ENCODE results near the gene RNF144A. TPM values are rescaled to one million over a fixed set of nuclear protein-coding genes. Genes with fewer than 3 reads are reported as not detected.

RNF144A gene
- total and polyA plus RNA-seq, 2 of the 13 experiments (the other 11 are each of a cell fraction or from before 2014, with no cell fraction given): 13.9 to 16.5 TPM

GRCh38 chr2:6916736-6917070 lies 509 bp upstream of the RNF144A start (continued):
- peak; percentile 70; the same call in 1 of the 2 replicates for TF ChIP-seq PRDM15 (CRISPR knock-in tag; IDR thresholded peaks at IDR 0.05)
- TF ChIP-seq ZBTB10 (CRISPR knock-in tag; IDR thresholded peaks at IDR 0.05; ENCODE audit: borderline replicate concordance): peak; percentile 43; the same call in 1 of the 2 replicates
- TF ChIP-seq ZFP91 (CRISPR knock-in tag; IDR thresholded peaks at IDR 0.05; ENCODE audit: borderline replicate concordance): peak; percentile 30; the same call in 1 of the 2 replicates
- TF ChIP-seq ZNF790 (CRISPR knock-in tag; IDR thresholded peaks at IDR 0.05; ENCODE audit: borderline replicate concordance): no peak
- 0 out of 2 replicates have a peak, but pooled peaks have one; percentile 15 for TF ChIP-seq ISX (CRISPR knock-in tag; conservative IDR thresholded peaks at IDR 0.05)

Data from HepG2 (cell line).